HEK293 (cell line): ENCODE data around the gene HNRNPUL2.
A peak's percentile ranks its signal among the peaks of the same experiment; 100 is the strongest.

Experiments
- BCL11B ChIP-seq: fragments of 450-650 bp; formaldehyde crosslinking; IDR thresholded peaks from 2 replicates; pipeline ENCODE4 v1.5.1; 2016; ENCODE audit warnings: low read depth, missing biosample characterization, missing genetic modification characterization
- FEZF1 ChIP-seq: fragments of 450-650 bp; formaldehyde crosslinking; IDR thresholded peaks from 2 replicates; pipeline ENCODE4 v1.5.1; 2016; ENCODE audit warnings: missing biosample characterization, missing genetic modification characterization
- HOXC10 ChIP-seq: sonication (generic); formaldehyde crosslinking; IDR thresholded peaks from 2 replicates; pipeline ENCODE4 v1.8.1; 2023; ENCODE audit warnings: mild to moderate bottlenecking, missing genetic modification reagents
- KLF7 ChIP-seq: fragments of 450-650 bp; formaldehyde crosslinking; IDR thresholded peaks from 2 replicates; pipeline ENCODE4 v1.5.1; 2016; ENCODE audit warnings: missing biosample characterization, missing genetic modification characterization, borderline replicate concordance
- PATZ1 ChIP-seq: fragments of 450-650 bp; formaldehyde crosslinking; IDR thresholded peaks from 2 replicates; pipeline ENCODE4 v1.5.1; 2016; ENCODE audit warnings: missing biosample characterization, missing genetic modification characterization
- SP3 ChIP-seq: fragments of 450-650 bp; formaldehyde crosslinking; IDR thresholded peaks from 2 replicates; pipeline ENCODE4 v1.5.1; 2016; ENCODE audit warnings: missing biosample characterization, missing genetic modification characterization
- TSHZ1 ChIP-seq: fragments of 450-650 bp; formaldehyde crosslinking; IDR thresholded peaks from 2 replicates; pipeline ENCODE4 v1.5.1; 2016; ENCODE audit warnings: missing biosample characterization, missing genetic modification characterization, borderline replicate concordance
- YY2 ChIP-seq: fragments of 450-650 bp; formaldehyde crosslinking; IDR thresholded peaks from 2 replicates; pipeline ENCODE4 v1.5.1; 2016; ENCODE audit warnings: missing biosample characterization, missing genetic modification characterization
- ZBTB17 ChIP-seq: fragments of 450-650 bp; formaldehyde crosslinking; IDR thresholded peaks from 2 replicates; pipeline ENCODE4 v1.5.1; 2016; ENCODE audit warnings: missing biosample characterization, missing genetic modification characterization
- ZEB2 ChIP-seq: fragments of 450-650 bp; formaldehyde crosslinking; IDR thresholded peaks from 2 replicates; pipeline ENCODE4 v1.5.1; 2016; ENCODE audit warnings: missing biosample characterization, missing genetic modification characterization
- ZNF10 ChIP-seq: fragments of 450-650 bp; formaldehyde crosslinking; IDR thresholded peaks from 2 replicates; pipeline ENCODE4 v1.5.1; 2017; ENCODE audit warnings: missing biosample characterization, missing genetic modification characterization
- ZNF140 ChIP-seq: fragments of 450-650 bp; formaldehyde crosslinking; IDR thresholded peaks from 2 replicates; pipeline ENCODE4 v1.5.1; 2016; ENCODE audit warnings: missing biosample characterization, missing genetic modification characterization
- ZNF19 ChIP-seq: fragments of 450-650 bp; formaldehyde crosslinking; IDR thresholded peaks from 2 replicates; pipeline ENCODE4; 2016; ENCODE audit warnings: missing biosample characterization, missing genetic modification characterization, low read depth
- ZNF2 ChIP-seq: fragments of 450-650 bp; formaldehyde crosslinking; IDR thresholded peaks from 2 replicates; pipeline ENCODE4 v1.5.1; 2016; ENCODE audit warnings: missing biosample characterization, missing genetic modification characterization
- ZNF202 ChIP-seq: fragments of 450-650 bp; formaldehyde crosslinking; IDR thresholded peaks from 2 replicates; pipeline ENCODE4 v1.5.1; 2016; ENCODE audit warnings: missing biosample characterization, missing genetic modification characterization, borderline replicate concordance
- ZNF292 ChIP-seq: fragments of 450-650 bp; formaldehyde crosslinking; IDR thresholded peaks from 2 replicates; pipeline ENCODE4 v1.5.1; 2016; ENCODE audit warnings: low read depth, missing biosample characterization, missing genetic modification characterization, borderline replicate concordance
- ZNF416 ChIP-seq: fragments of 450-650 bp; formaldehyde crosslinking; IDR thresholded peaks from 2 replicates; pipeline ENCODE4 v1.5.1; 2016; ENCODE audit warnings: missing biosample characterization, missing genetic modification characterization
- ZNF473 ChIP-seq: fragments of 450-650 bp; formaldehyde crosslinking; IDR thresholded peaks from 2 replicates; pipeline ENCODE4 v1.5.1; 2017; ENCODE audit warnings: missing biosample characterization, missing genetic modification characterization
- ZNF501 ChIP-seq: fragments of 450-650 bp; formaldehyde crosslinking; IDR thresholded peaks from 2 replicates; pipeline ENCODE4 v1.5.1; 2016; ENCODE audit warnings: missing biosample characterization, missing genetic modification characterization
- ZNF548 ChIP-seq: fragments of 450-650 bp; formaldehyde crosslinking; IDR thresholded peaks from 2 replicates; pipeline ENCODE4 v1.5.1; 2016; ENCODE audit warnings: missing biosample characterization, missing genetic modification characterization
- ZNF561 ChIP-seq: fragments of 450-650 bp; IDR thresholded peaks from 2 replicates; pipeline ENCODE4 v1.5.1; 2018; ENCODE audit warnings: missing biosample characterization, missing genetic modification characterization, borderline replicate concordance
- ZNF623 ChIP-seq: fragments of 450-650 bp; formaldehyde crosslinking; IDR thresholded peaks from 2 replicates; pipeline ENCODE4 v1.5.1; 2016; ENCODE audit warnings: missing biosample characterization, missing genetic modification characterization
- ZSCAN5A ChIP-seq: fragments of 450-650 bp; formaldehyde crosslinking; IDR thresholded peaks from 2 replicates; pipeline ENCODE4 v1.5.1; 2016; ENCODE audit warnings: missing biosample characterization, missing genetic modification characterization
- TF ChIP-seq, protein P1 (sequence below): fragments of 450-650 bp; formaldehyde crosslinking; IDR thresholded peaks from 2 replicates; pipeline ENCODE4 v1.5.1; 2016; ENCODE audit warnings: missing biosample characterization, missing genetic modification characterization, borderline replicate concordance
- TF ChIP-seq, protein P2 (sequence below): fragments of 450-650 bp; formaldehyde crosslinking; IDR thresholded peaks from 2 replicates; pipeline ENCODE4; 2016; ENCODE audit warnings: missing biosample characterization, missing genetic modification characterization
- TF ChIP-seq, protein P3 (sequence below): fragments of 450-650 bp; formaldehyde crosslinking; IDR thresholded peaks from 2 replicates; pipeline ENCODE4 v1.5.1; 2016; ENCODE audit warnings: missing biosample characterization, missing genetic modification characterization
- TF ChIP-seq, protein P4 (sequence below): sonication (generic); formaldehyde crosslinking; IDR thresholded peaks from 2 replicates; pipeline ENCODE4 v1.8.1; 2022; ENCODE audit warnings: mild to moderate bottlenecking, moderate library complexity, missing genetic modification reagents

HNRNPUL2 gene

GRCh38 chr11:62771144-62772021 is 44.1 kb upstream of the HNRNPUL2 start, which contains the start of gene TAF6L (continued):
- TF ChIP-seq ZSCAN5A (tag by site-specific recombination): 0 out of 2 replicates have a peak, but pooled peaks have one; percentile 67
- TF ChIP-seq SP3 (tag by site-specific recombination): peak; percentile 93
- TF ChIP-seq, protein P1, sequence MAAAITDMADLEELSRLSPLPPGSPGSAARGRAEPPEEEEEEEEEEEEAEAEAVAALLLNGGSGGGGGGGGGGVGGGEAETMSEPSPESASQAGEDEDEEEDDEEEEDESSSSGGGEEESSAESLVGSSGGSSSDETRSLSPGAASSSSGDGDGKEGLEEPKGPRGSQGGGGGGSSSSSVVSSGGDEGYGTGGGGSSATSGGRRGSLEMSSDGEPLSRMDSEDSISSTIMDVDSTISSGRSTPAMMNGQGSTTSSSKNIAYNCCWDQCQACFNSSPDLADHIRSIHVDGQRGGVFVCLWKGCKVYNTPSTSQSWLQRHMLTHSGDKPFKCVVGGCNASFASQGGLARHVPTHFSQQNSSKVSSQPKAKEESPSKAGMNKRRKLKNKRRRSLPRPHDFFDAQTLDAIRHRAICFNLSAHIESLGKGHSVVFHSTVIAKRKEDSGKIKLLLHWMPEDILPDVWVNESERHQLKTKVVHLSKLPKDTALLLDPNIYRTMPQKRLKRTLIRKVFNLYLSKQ (tag by site-specific recombination): no peak
- peak; percentile 71 for TF ChIP-seq ZBTB17 (tag by site-specific recombination)
- TF ChIP-seq ZNF501 (tag by site-specific recombination): peak; percentile 41; the same call in 1 of the 2 replicates
- TF ChIP-seq FEZF1 (tag by site-specific recombination): no peak
- TF ChIP-seq BCL11B (tag by site-specific recombination): peak; percentile 99
- TF ChIP-seq HOXC10: no peak
- TF ChIP-seq, protein P2, sequence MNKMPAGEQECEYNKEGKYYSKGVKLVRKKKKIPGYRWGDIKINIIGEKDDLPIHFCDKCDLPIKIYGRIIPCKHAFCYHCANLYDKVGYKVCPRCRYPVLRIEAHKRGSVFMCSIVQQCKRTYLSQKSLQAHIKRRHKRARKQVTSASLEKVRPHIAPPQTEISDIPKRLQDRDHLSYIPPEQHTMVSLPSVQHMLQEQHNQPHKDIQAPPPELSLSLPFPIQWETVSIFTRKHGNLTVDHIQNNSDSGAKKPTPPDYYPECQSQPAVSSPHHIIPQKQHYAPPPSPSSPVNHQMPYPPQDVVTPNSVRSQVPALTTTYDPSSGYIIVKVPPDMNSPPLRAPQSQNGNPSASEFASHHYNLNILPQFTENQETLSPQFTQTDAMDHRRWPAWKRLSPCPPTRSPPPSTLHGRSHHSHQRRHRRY (tag by site-specific recombination): no peak
- TF ChIP-seq ZNF561 (tag by site-specific recombination): no peak
- TF ChIP-seq ZNF416 (tag by site-specific recombination): no peak
- no peak for TF ChIP-seq TSHZ1 (tag by site-specific recombination)
- TF ChIP-seq ZNF473 (tag by site-specific recombination): no peak
- no peak for TF ChIP-seq ZNF292 (tag by site-specific recombination)
- no peak for TF ChIP-seq ZNF19 (tag by site-specific recombination)
- TF ChIP-seq PATZ1 (tag by site-specific recombination): peak; percentile 99
- peak; percentile 41; the same call in 1 of the 2 replicates for TF ChIP-seq ZNF2
- TF ChIP-seq ZNF623: no peak
- TF ChIP-seq, protein P3, sequence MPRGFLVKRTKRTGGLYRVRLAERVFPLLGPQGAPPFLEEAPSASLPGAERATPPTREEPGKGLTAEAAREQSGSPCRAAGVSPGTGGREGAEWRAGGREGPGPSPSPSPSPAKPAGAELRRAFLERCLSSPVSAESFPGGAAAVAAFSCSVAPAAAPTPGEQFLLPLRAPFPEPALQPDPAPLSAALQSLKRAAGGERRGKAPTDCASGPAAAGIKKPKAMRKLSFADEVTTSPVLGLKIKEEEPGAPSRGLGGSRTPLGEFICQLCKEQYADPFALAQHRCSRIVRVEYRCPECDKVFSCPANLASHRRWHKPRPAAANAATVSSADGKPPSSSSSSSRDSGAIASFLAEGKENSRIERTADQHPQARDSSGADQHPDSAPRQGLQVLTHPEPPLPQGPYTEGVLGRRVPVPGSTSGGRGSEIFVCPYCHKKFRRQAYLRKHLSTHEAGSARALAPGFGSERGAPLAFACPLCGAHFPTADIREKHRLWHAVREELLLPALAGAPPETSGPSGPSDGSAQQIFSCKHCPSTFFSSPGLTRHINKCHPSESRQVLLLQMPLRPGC (tag by site-specific recombination): no peak
- peak; percentile 69 for TF ChIP-seq KLF7 (tag by site-specific recombination)
- TF ChIP-seq, protein P4, sequence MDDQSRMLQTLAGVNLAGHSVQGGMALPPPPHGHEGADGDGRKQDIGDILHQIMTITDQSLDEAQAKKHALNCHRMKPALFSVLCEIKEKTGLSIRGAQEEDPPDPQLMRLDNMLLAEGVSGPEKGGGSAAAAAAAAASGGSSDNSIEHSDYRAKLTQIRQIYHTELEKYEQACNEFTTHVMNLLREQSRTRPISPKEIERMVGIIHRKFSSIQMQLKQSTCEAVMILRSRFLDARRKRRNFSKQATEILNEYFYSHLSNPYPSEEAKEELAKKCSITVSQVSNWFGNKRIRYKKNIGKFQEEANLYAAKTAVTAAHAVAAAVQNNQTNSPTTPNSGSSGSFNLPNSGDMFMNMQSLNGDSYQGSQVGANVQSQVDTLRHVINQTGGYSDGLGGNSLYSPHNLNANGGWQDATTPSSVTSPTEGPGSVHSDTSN (CRISPR knock-in tag): no peak
- no peak for TF ChIP-seq ZNF10 (tag by site-specific recombination)
- peak; percentile 70; the same call in 1 of the 2 replicates for TF ChIP-seq ZEB2 (tag by site-specific recombination)
- no peak for TF ChIP-seq YY2 (tag by site-specific recombination)
- TF ChIP-seq ZNF140 (tag by site-specific recombination): no peak
- no peak for TF ChIP-seq ZNF548
- TF ChIP-seq ZNF202 (tag by site-specific recombination): no peak
